ENCODE measurements around the gene MAP3K5. TPM values are rescaled to one million over a fixed set of nuclear protein-coding genes. Genes with fewer than 3 reads are reported as not detected.

The MAP3K5 gene
- total and polyA plus RNA-seq, 2 of the 8 experiments (the other 6 are each of a cell fraction or from before 2014, with no cell fraction given), result 0.63 to 2.6 TPM

GRCh38 chr6:136749359-136749997, 42.8 kb downstream of the MAP3K5 start:
- Histone ChIP-seq H3K23me2 (ENCODE audit: low read depth, low read length) (no peaks in the 10 kb centered on the region), H2BK5ac (ENCODE audit: low read depth, low read length) (no peak overlapping the region), H2BK20ac (ENCODE audit: low read length) (no peak overlapping the region), H4K5ac (ENCODE audit: insufficient read length, low read depth, low read length) (no peak overlapping the region), H3K27ac (ENCODE audit: low read depth, low read length) (no peak overlapping the region), H4K8ac (ENCODE audit: extremely low read depth, insufficient read depth, low read length) (no peak overlapping the region), H3K9ac (replicated peaks in 1 of 4; ENCODE audit: extremely low read depth in 1 of 4, low read depth in 3 of 4, low read length in 3 of 4) (no peak overlapping the region; a peak in 1 of 7 replicates), H2BK120ac (replicated peaks; ENCODE audit: low read depth, low read length) (no peak overlapping the region), H2BK12ac (ENCODE audit: low read depth, low read length) (no peak overlapping the region), H4K91ac (replicated peaks; ENCODE audit: insufficient read length, low read length) (no peak overlapping the region), H3K56ac (replicated peaks; ENCODE audit: insufficient read length, low read depth, low read length) (no peak overlapping the region), H3K27me3 (replicated peaks in 1 of 4; ENCODE audit: control insufficient read depth in 3 of 4, extremely low read depth in 1 of 4, insufficient read depth in 3 of 4, low read length in 3 of 4) (no peaks in the 10 kb centered on the region), H3K14ac (ENCODE audit: insufficient read length) (no peak overlapping the region), H3K36me3 (ENCODE audit: control insufficient read depth in 2 of 4, insufficient read depth in 4 of 4, low read length in 3 of 4) (no peaks in the 10 kb centered on the region), H2AK5ac (ENCODE audit: low read depth, low read length) (no peak overlapping the region), H3K79me2 (ENCODE audit: control insufficient read depth in 1 of 2, insufficient read depth in 2 of 2, low read length in 2 of 2) (no peaks in the 10 kb centered on the region), H3K18ac (ENCODE audit: extremely low read depth, low read length) (no peak overlapping the region), H2BK15ac (ENCODE audit: low read length) (no peak overlapping the region), H2AFZ (ENCODE audit: low read length) (no peak overlapping the region), H3K4me1 (replicated peaks in 1 of 4; ENCODE audit: control insufficient read depth in 3 of 4, insufficient read depth in 4 of 4, low read length in 3 of 4) (peaks cover 0 to 5% (median under 1%) of the 10 kb centered on the region in 4 experiments; a peak in 4 of 7 replicates), H3K4ac (replicated peaks; ENCODE audit: insufficient read length, low read depth, low read length) (no peak overlapping the region), H3K79me1 (ENCODE audit: low read depth, low read length) (no peaks in the 10 kb centered on the region; the same call in 1 of the 2 replicates), H3K23ac (ENCODE audit: insufficient read length) (no peak overlapping the region), H3K4me3 (ENCODE audit: extremely low read depth in 1 of 4, insufficient read depth in 2 of 4, low read depth in 3 of 4, low read length in 4 of 4) (no peak overlapping the region), H4K20me1 (replicated peaks in 1 of 2; ENCODE audit: control insufficient read depth in 1 of 2, insufficient read depth in 2 of 2, low read length in 2 of 2) (no peaks in the 10 kb centered on the region), H3K4me2 (ENCODE audit: insufficient read depth in 1 of 2, low read depth in 2 of 2, low read length in 2 of 2) (no peak overlapping the region), H3K9me3 (ENCODE audit: insufficient read depth in 2 of 2, low read depth in 1 of 2, low read length in 1 of 2) (no peaks in the 10 kb centered on the region)
- WGBS, 2 experiments (ENCODE audit: extremely low coverage in 1 of 2, insufficient coverage in 1 of 2, insufficient read length in 1 of 2, insufficient replicate concordance in 2 of 2, low coverage in 1 of 2, low lambda C conversion rate in 2 of 2, missing lambda C conversion rate in 1 of 2), result 87% methylated on average over 13 of the region's 13 CpGs; no CpG with 5 or more reads in 1 of the 2 experiments
- POLR2A ChIA-PET (ENCODE audit: partially characterized antibody), result no interaction called here
- CTCF ChIA-PET (ENCODE audit: partially characterized antibody), result no interaction called here
- no peak for DNase-seq (ENCODE audit: low read depth in 1 of 2, low spot score in 2 of 2)
- no peak for FAIRE-seq
- no peak for TF ChIP-seq TEAD4 (IDR thresholded peaks at IDR 0.05; ENCODE audit: low read depth, low read length)
- TF ChIP-seq TBP (IDR thresholded peaks at IDR 0.05; ENCODE audit: low read depth, low read length), result no peak
- TF ChIP-seq TAF1 (IDR thresholded peaks at IDR 0.05; ENCODE audit: low read depth, low read length), result no peak
- TF ChIP-seq ASH2L (IDR thresholded peaks at IDR 0.05; ENCODE audit: low read length), result no peak
- no peak for TF ChIP-seq HDAC2 (IDR thresholded peaks at IDR 0.05; ENCODE audit: borderline replicate concordance in 1 of 2, low read depth in 2 of 2, low read length in 2 of 2)
- no peak for TF ChIP-seq USF2 (IDR thresholded peaks at IDR 0.05; ENCODE audit: low read length)
- TF ChIP-seq NANOG (IDR thresholded peaks at IDR 0.05; ENCODE audit: insufficient read depth, low read depth, low read length, poor library complexity, severe bottlenecking), result no peak
- TF ChIP-seq BRCA1 (IDR thresholded peaks at IDR 0.05; ENCODE audit: low read depth, low read length), result no peak
- TF ChIP-seq RXRA (IDR thresholded peaks at IDR 0.05; ENCODE audit: insufficient read depth, low read depth, low read length), result no peak
- no peak for TF ChIP-seq GABPA (IDR thresholded peaks at IDR 0.05; ENCODE audit: borderline replicate concordance, insufficient read depth, low read length)
- no peak for TF ChIP-seq JUND (IDR thresholded peaks at IDR 0.05; ENCODE audit: low read length)
- no peak for TF ChIP-seq HDAC6 (IDR thresholded peaks at IDR 0.05; ENCODE audit: low read depth, low read length)
- no peak for TF ChIP-seq SUZ12 (IDR thresholded peaks at IDR 0.05; ENCODE audit: low read length)

All from H1 (cell line).